ENCODE data around the gene CAMP. TPM values are rescaled to one million over a fixed set of nuclear protein-coding genes. Genes with fewer than 3 reads are reported as not detected.

The CAMP gene
- total and polyA plus RNA-seq, 4 donors, result 1.3 to 5.5 (median 1.7) TPM

DNA sequence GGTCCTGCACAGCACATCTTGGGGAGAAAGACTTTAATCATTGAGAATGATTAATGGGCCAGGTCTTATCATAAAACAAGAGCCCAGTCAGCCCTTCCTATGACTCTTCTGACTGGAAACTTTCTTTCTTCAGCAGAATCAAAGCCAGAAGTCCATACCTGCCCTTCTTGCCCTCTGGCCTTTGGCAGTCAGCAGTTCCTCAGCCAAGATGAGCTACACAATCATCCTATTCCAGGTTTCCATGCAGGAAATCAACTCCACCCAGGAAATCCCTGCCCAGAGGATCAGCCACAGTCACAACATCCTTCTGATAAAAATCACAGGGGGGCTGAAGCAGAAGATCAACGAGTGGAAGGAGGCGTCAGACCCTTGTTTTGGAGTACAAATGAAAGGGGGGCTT lies 44.5 kb downstream of the CAMP start:
- H3K9me3 ChIP-seq (ENCODE audit: control insufficient read depth in 4 of 4, insufficient read depth in 3 of 4, low read length in 3 of 4), result no peaks in the 10 kb centered on the region
- no peak overlapping the region for H3K27ac ChIP-seq (ENCODE audit: low read depth in 1 of 2, low read length in 1 of 2)
- no peak overlapping the region for H3K4me3 ChIP-seq
- ATAC-seq (ENCODE audit: insufficient read depth, low FRiP score) (no peak), DNase-seq (no peak)
- H3K9ac ChIP-seq (ENCODE audit: insufficient read depth in 1 of 2, low read length in 2 of 2), result no peak overlapping the region
- H3K27me3 ChIP-seq (ENCODE audit: control insufficient read depth in 3 of 3, insufficient read depth in 3 of 3, low read length in 2 of 3), result no peaks in the 10 kb centered on the region
- H3K36me3 ChIP-seq (ENCODE audit: control insufficient read depth in 4 of 4, insufficient read depth in 4 of 4, low read length in 4 of 4), result peaks cover 3 to 14% (median 9%) of the 10 kb centered on the region in 4 donors
- 55 to 66% methylated on average over 2 of the region's 2 CpGs for WGBS, 2 donors
- H3K4me1 ChIP-seq (ENCODE audit: control insufficient read depth in 5 of 5, insufficient read depth in 5 of 5, low read length in 5 of 5), result no peaks in the 10 kb centered on the region
- no peak for TF ChIP-seq CTCF (IDR thresholded peaks at IDR 0.05; ENCODE audit: control extremely low read depth, extremely low read depth)

- WGBS, 2 donors, result 77 to 88% methylated on average over 13 of the region's 13 CpGs
- Histone ChIP-seq H3K9me3 (ENCODE audit: control insufficient read depth in 4 of 4, insufficient read depth in 3 of 4, low read length in 3 of 4) (no peaks in the 10 kb centered on the region), H3K27me3 (ENCODE audit: control insufficient read depth in 3 of 3, insufficient read depth in 3 of 3, low read length in 2 of 3) (no peaks in the 10 kb centered on the region), H3K27ac (ENCODE audit: low read depth in 1 of 2, low read length in 1 of 2) (peak overlapping the region in 1 of 2 donors; percentile 2), H3K36me3 (ENCODE audit: control insufficient read depth in 4 of 4, insufficient read depth in 4 of 4, low read length in 4 of 4) (peaks cover 2 to 14% (median 8%) of the 10 kb centered on the region in 4 donors), H3K9ac (ENCODE audit: insufficient read depth in 1 of 2, low read length in 2 of 2) (no peak overlapping the region), H3K4me3 (no peak overlapping the region), H3K4me1 (ENCODE audit: control insufficient read depth in 5 of 5, insufficient read depth in 5 of 5, low read length in 5 of 5) (no peaks in the 10 kb centered on the region)
- ATAC-seq (ENCODE audit: insufficient read depth, low FRiP score), result no peak
- no peak for DNase-seq
- TF ChIP-seq CTCF (IDR thresholded peaks at IDR 0.05; ENCODE audit: control extremely low read depth, extremely low read depth), result no peak
Measured at GRCh38 chr3:48268381-48268935, 45.2 kb downstream of the CAMP start.

GRCh38 chr3:48268936-48269561 lies 45.8 kb downstream of the CAMP start:
- Histone ChIP-seq H3K9ac (ENCODE audit: insufficient read depth in 1 of 2, low read length in 2 of 2) (no peak overlapping the region), H3K4me1 (ENCODE audit: control insufficient read depth in 5 of 5, insufficient read depth in 5 of 5, low read length in 5 of 5) (no peaks in the 10 kb centered on the region), H3K4me3 (no peak overlapping the region), H3K9me3 (ENCODE audit: control insufficient read depth in 4 of 4, insufficient read depth in 3 of 4, low read length in 3 of 4) (no peaks in the 10 kb centered on the region), H3K36me3 (ENCODE audit: control insufficient read depth in 4 of 4, insufficient read depth in 4 of 4, low read length in 4 of 4) (peaks cover 2 to 14% (median 7%) of the 10 kb centered on the region in 4 donors), H3K27me3 (ENCODE audit: control insufficient read depth in 3 of 3, insufficient read depth in 3 of 3, low read length in 2 of 3) (no peaks in the 10 kb centered on the region), H3K27ac (ENCODE audit: low read depth in 1 of 2, low read length in 1 of 2) (no peak overlapping the region)
- DNase-seq (no peak), ATAC-seq (ENCODE audit: insufficient read depth, low FRiP score) (peak; percentile 15)
- 81 to 90% methylated on average over 23 of the region's 23 CpGs for WGBS, 2 donors
- TF ChIP-seq CTCF (IDR thresholded peaks at IDR 0.05; ENCODE audit: control extremely low read depth, extremely low read depth), result no peak

All from lung (tissue), 12 donors.